Fibroblast of villous mesenchyme (primary cell): Measurements from ENCODE around the gene PHF2. TPM values are rescaled to one million over a fixed set of nuclear protein-coding genes. Genes with fewer than 3 reads are reported as not detected.
A peak's percentile ranks its signal among the peaks of the same experiment; 100 is the strongest.

Experiments used
- DNase-seq: peaks from one replicate; pipeline ENCODE4 v3.0.0-alpha.2; 2010; ENCODE audit warnings: low read depth
- H3K4me3 ChIP-seq: 2 replicates; pipeline ENCODE4 v1.5.1; 2011; ENCODE audit warnings: low read depth, mild to moderate bottlenecking, low read length
- total RNA-seq: library from RNA; depleted of rRNA; stranded (reverse); fragments of >200 nt; gene quantifications from 2 replicates; pipeline ENCODE4 v1.2.3, GENCODE V29; 2012
- TF ChIP-seq, protein P1 (sequence below): IDR thresholded peaks from 2 replicates; pipeline ENCODE4 v1.5.1; 2012; ENCODE audit warnings: low read depth, mild to moderate bottlenecking, low read length; ENCODE audit not compliant: insufficient read depth

The PHF2 gene
- total RNA-seq, 1 donor = 15.5 TPM

GRCh38 chr9:93585259-93585658 is 8.9 kb downstream of the PHF2 start:
- no peak for DNase-seq
- TF ChIP-seq, protein P1, sequence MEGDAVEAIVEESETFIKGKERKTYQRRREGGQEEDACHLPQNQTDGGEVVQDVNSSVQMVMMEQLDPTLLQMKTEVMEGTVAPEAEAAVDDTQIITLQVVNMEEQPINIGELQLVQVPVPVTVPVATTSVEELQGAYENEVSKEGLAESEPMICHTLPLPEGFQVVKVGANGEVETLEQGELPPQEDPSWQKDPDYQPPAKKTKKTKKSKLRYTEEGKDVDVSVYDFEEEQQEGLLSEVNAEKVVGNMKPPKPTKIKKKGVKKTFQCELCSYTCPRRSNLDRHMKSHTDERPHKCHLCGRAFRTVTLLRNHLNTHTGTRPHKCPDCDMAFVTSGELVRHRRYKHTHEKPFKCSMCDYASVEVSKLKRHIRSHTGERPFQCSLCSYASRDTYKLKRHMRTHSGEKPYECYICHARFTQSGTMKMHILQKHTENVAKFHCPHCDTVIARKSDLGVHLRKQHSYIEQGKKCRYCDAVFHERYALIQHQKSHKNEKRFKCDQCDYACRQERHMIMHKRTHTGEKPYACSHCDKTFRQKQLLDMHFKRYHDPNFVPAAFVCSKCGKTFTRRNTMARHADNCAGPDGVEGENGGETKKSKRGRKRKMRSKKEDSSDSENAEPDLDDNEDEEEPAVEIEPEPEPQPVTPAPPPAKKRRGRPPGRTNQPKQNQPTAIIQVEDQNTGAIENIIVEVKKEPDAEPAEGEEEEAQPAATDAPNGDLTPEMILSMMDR = no peak
- no peak overlapping the region for H3K4me3 ChIP-seq

DNA sequence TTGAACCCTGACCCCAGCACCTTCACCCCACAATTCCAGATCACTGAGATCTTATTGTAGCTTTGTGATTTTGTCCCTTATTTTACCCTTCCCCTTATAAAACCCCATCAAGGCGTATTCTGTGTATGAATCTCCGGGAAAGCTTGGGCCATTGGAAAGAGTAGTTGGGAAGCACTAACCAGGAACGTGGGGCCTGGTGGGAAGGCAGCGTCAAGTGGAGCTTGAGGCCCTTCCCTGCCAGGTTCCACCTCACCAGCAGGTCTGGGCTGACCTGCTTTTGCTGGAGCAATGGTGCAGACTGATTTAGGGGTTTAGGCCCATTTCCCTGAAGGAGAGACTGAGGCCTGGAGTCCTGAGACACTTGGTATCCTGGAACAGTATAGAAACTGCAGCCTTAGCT is 9.3 kb downstream of the PHF2 start:
- no peak for DNase-seq
- H3K4me3 ChIP-seq = no peak overlapping the region
- TF ChIP-seq, protein P1 = no peak

- TF ChIP-seq, protein P1 = no peak
- no peak for DNase-seq
- no peak overlapping the region for H3K4me3 ChIP-seq
Measured at GRCh38 chr9:93586290-93587057, 10.1 kb downstream of the PHF2 start.

- no peak overlapping the region for H3K4me3 ChIP-seq
- DNase-seq = no peak
- TF ChIP-seq, protein P1 = no peak
Measured at GRCh38 chr9:93587284-93587650, 10.9 kb downstream of the PHF2 start.

DNA sequence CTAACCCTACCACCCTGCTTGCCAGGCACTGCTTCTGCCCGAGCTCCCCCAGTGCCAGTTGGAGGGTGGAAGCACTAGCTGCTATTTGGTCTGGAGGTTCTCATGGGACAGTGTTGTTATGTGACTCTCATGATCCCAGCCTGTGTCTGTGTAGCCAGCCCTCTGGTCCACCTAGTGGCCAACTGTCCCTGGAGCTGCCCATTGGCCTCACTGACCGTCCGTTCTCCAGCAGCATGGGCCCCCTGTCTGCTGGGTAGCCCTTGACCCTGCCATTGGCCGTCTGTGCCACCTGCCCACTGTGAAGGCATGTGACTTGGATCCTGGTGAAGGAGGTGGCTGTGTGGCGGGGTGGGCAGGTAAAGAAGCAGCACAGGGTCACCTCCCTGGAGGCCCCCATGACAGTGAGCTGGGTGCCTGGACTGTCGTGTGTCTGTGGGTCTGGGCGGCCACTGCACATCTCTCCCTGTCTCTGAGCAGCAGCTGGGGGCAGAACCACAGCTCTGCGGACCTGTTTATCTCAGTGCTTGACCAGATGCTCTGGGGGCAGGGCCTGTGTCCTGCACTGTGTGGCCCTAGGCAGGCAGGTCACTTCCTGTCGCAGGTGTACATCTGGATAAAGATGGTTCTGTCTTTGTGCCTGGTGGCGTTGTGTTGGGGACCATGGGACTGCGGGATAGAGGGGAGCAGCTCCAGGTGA is 11.4 kb downstream of the PHF2 start:
- TF ChIP-seq, protein P1 = peak; percentile 26
- no peak for DNase-seq
- no peak overlapping the region for H3K4me3 ChIP-seq

- peak; percentile 29 for DNase-seq
- TF ChIP-seq, protein P1 = no peak
- no peak overlapping the region for H3K4me3 ChIP-seq
Measured at GRCh38 chr9:93588641-93589609, 12.5 kb downstream of the PHF2 start.
